ENCODE measurements around the gene SETBP1. TPM values are rescaled to one million over a fixed set of nuclear protein-coding genes. Genes with fewer than 3 reads are reported as not detected.

SETBP1 gene
- total and polyA plus RNA-seq, 2 of the 13 experiments (the other 11 are each of a cell fraction or from before 2014, with no cell fraction given), result 0.18 to 0.65 TPM

- no peak for TF ChIP-seq ZNF264 (CRISPR knock-in tag; IDR thresholded peaks at IDR 0.05)
- TF ChIP-seq GPBP1L1 (CRISPR knock-in tag; IDR thresholded peaks at IDR 0.05), result no peak
- TF ChIP-seq PHF5A (CRISPR knock-in tag; IDR thresholded peaks at IDR 0.05; ENCODE audit: low read depth, unreplicated experiment), result no peak
- TF ChIP-seq ZNF788 (CRISPR knock-in tag; IDR thresholded peaks at IDR 0.05; ENCODE audit: borderline replicate concordance), result no peak
Observed at GRCh38 chr18:44876755-44877154, 196.1 kb downstream of the SETBP1 start (continued).

- no peaks in the 10 kb centered on the region for H3K9me3 ChIP-seq (ENCODE audit: low read length)
- POLR2A ChIA-PET, result no interaction called here
- no peaks in the 10 kb centered on the region for H3K27me3 ChIP-seq (ENCODE audit: control insufficient read depth in 1 of 2, insufficient read depth in 2 of 2, low read length in 2 of 2)
- FAIRE-seq (no peak), DNase-seq (ENCODE audit: low spot score) (no peak), ATAC-seq (no peak)
- no peaks in the 10 kb centered on the region for H3K36me3 ChIP-seq (replicated peaks in 1 of 2; ENCODE audit: control insufficient read depth in 1 of 2, insufficient read depth in 2 of 2, low read length in 2 of 2)
- no peak for TF ChIP-seq SKI (IDR thresholded peaks at IDR 0.05; ENCODE audit: partially characterized antibody)
- no peak for TF ChIP-seq NR1H2 (CRISPR knock-in tag; IDR thresholded peaks at IDR 0.05; ENCODE audit: borderline replicate concordance, low read depth)
- TF ChIP-seq ZC3H4 (CRISPR knock-in tag; IDR thresholded peaks at IDR 0.05; ENCODE audit: borderline replicate concordance), result no peak
- no peak for TF ChIP-seq TCF12 (IDR thresholded peaks at IDR 0.05)
- no peak for TF ChIP-seq TCF12 (CRISPR knock-in tag; IDR thresholded peaks at IDR 0.05)
- no peak for TF ChIP-seq MATR3 (CRISPR knock-in tag; IDR thresholded peaks at IDR 0.05)
- TF ChIP-seq ZGPAT (CRISPR knock-in tag; IDR thresholded peaks at IDR 0.05), result no peak
- TF ChIP-seq LRRFIP1 (CRISPR knock-in tag; conservative IDR thresholded peaks at IDR 0.05), result no peak
- TF ChIP-seq ZNF639 (CRISPR knock-in tag; conservative IDR thresholded peaks at IDR 0.05), result no peak
- no peak for TF ChIP-seq MXD3 (CRISPR knock-in tag; IDR thresholded peaks at IDR 0.05)
- no peak for TF ChIP-seq ZNF12 (CRISPR knock-in tag; IDR thresholded peaks at IDR 0.05)
- no peak for TF ChIP-seq SIN3B (IDR thresholded peaks at IDR 0.05; ENCODE audit: low read length)
- no peak for TF ChIP-seq ZBTB42 (CRISPR knock-in tag; IDR thresholded peaks at IDR 0.05)
- no peak for TF ChIP-seq HMG20A (CRISPR knock-in tag; IDR thresholded peaks at IDR 0.05; ENCODE audit: borderline replicate concordance)
- in situ Hi-C loops (cut with HindIII; ENCODE audit: extremely low pct_ligation_motif_present, low pct_unique_long_range_greater_than_20kb), result no loop called here
- H3K79me2 ChIP-seq (ENCODE audit: insufficient read depth, low read length), result no peaks in the 10 kb centered on the region
- no TSS peak for BruUV-seq (replicated peaks)
- H2AFZ ChIP-seq (ENCODE audit: low read length), result no peak overlapping the region
- H3K4me1 ChIP-seq (ENCODE audit: insufficient read depth, low read length), result no peaks in the 10 kb centered on the region
- CTCF ChIA-PET (ENCODE audit: low intra/inter-chr PET ratio, low total read pairs), result no interaction called here
- intact Hi-C loops (cut with micrococcal nuclease; ENCODE audit: unreplicated experiment), result no loop called here
- no peak overlapping the region for H3K27ac ChIP-seq (ENCODE audit: extremely low read length, insufficient read depth, low read length)
- no peak overlapping the region for H3K9ac ChIP-seq (ENCODE audit: insufficient read depth, low read depth, low read length)
- H3K4me2 ChIP-seq (ENCODE audit: low read depth, low read length), result no peak overlapping the region
- H4K20me1 ChIP-seq (ENCODE audit: insufficient read depth, low read length), result no peaks in the 10 kb centered on the region
- no peak overlapping the region for H3K4me3 ChIP-seq (replicated peaks in 1 of 3; ENCODE audit: insufficient read depth in 1 of 3, low read depth in 2 of 3, low read length in 3 of 3)
Observed at GRCh38 chr18:44878335-44878734, 197.6 kb downstream of the SETBP1 start.
